K562 (cell line): Measurements from ENCODE around the gene CAMK1D. TPM values are rescaled to one million over a fixed set of nuclear protein-coding genes. Genes with fewer than 3 reads are reported as not detected.

ENCODE experiments used
- ATAC-seq: fragments of 200-7000 bp; cut with Tn5 transposase; 3 replicates; pipeline ENCODE4 v1.9.1; 2020; ENCODE audit warnings: moderate library complexity
- BruUV-seq: library from RNA; stranded (reverse); fragments of 400-500 nt; replicated peaks from 2 replicates; lab custom pipeline; 2021; lab: Mats Ljungman, UMichigan
- CTCF ChIA-PET: fragments of 300-600 bp; formaldehyde crosslinking; extraction: SDS; loops from one replicate; lab custom pipeline; 2021; ENCODE audit warnings: low intra/inter-chr PET ratio; lab: Yijun Ruan, JAX
- POLR2A ChIA-PET: fragments of 300-600, 350-650 bp; sonication (Branson Sonifier 250); formaldehyde crosslinking; extraction: SDS; loops from one replicate; lab custom pipeline; 2021; ENCODE audit warnings: antibody characterized with exemption, inconsistent platforms; lab: Yijun Ruan, JAX
- DNase-seq, 4 experiments: peaks; one replicate each; pipeline versions ENCODE4 v3.0.0 to v3.0.0-alpha.2; 2011 to 2018; ENCODE audit warnings: low spot score in 3 of 4, mixed read lengths in 3 of 4; ENCODE audit errors: extremely low read depth in 1 of 4
- FAIRE-seq: peaks from 2 replicates; lab custom pipeline; 2011; peaks lifted over from hg19 to GRCh38; lab: Jason Lieb, UNC
- H2AFZ ChIP-seq: 2 replicates; pipeline ENCODE4 v1.6.0; 2011; ENCODE audit warnings: low read depth, low read length, control low read depth, inconsistent platforms
- H3K27ac ChIP-seq: fragments of 200-600 bp; 3 replicates; pipeline ENCODE4 v1.8.0; 2011; ENCODE audit warnings: low read depth, mild to moderate bottlenecking, control low read depth, inconsistent platforms, low read length, moderate library complexity, mixed read lengths; ENCODE audit errors: extremely low read depth
- H3K27me3 ChIP-seq, 2 experiments: fragments of 300-600 bp in 1 of 2; 2 replicates in 1 of 2; 3 replicates in 1 of 2; pipeline versions ENCODE4 v1.6.0 to v1.8.0; 2011; ENCODE audit warnings: inconsistent platforms in 2 of 2, low read length in 2 of 2, mild to moderate bottlenecking in 1 of 2, mixed read lengths in 1 of 2, moderate library complexity in 1 of 2; ENCODE audit not compliant: control insufficient read depth in 2 of 2, insufficient read depth in 2 of 2
- H3K36me3 ChIP-seq: fragments of 300-600 bp; 3 replicates; pipeline ENCODE4 v1.8.0; 2011; ENCODE audit warnings: mild to moderate bottlenecking, low read length, inconsistent platforms; ENCODE audit not compliant: control insufficient read depth, insufficient read depth
- H3K4me1 ChIP-seq, 2 experiments: fragments of 200-600 bp in 1 of 2; replicated peaks in 1 of 2; 2 replicates in 1 of 2; 3 replicates in 1 of 2; pipeline versions ENCODE4 v1.5.1 to v1.8.0; 2011; ENCODE audit warnings: inconsistent platforms in 2 of 2, low read length in 2 of 2, mild to moderate bottlenecking in 1 of 2, mixed read lengths in 1 of 2, moderate library complexity in 1 of 2; ENCODE audit not compliant: control insufficient read depth in 2 of 2, insufficient read depth in 2 of 2
- H3K4me2 ChIP-seq: 2 replicates; pipeline ENCODE4 v1.6.1; 2011; ENCODE audit warnings: low read length, control low read depth, inconsistent platforms, mixed read lengths; ENCODE audit not compliant: insufficient read depth
- H3K4me3 ChIP-seq: fragments of 200-600 bp; sonication (generic), shearing (Covaris generic); 2 replicates; pipeline ENCODE4 v1.5.1; 2016; ENCODE audit warnings: control low read depth, inconsistent platforms
- H3K79me2 ChIP-seq: fragments of 200-600 bp; 3 replicates; pipeline ENCODE4 v1.8.0; 2011; ENCODE audit warnings: low read length, inconsistent platforms; ENCODE audit not compliant: control insufficient read depth, insufficient read depth
- H3K9ac ChIP-seq, 2 experiments: 2 replicates each; pipeline versions ENCODE4 v1.6.0 to v1.6.1; 2011; ENCODE audit warnings: low read depth in 2 of 2, low read length in 2 of 2, control low read depth in 1 of 2, inconsistent platforms in 1 of 2, mild to moderate bottlenecking in 1 of 2, mixed read lengths in 1 of 2; ENCODE audit not compliant: insufficient read depth in 1 of 2
- H3K9me1 ChIP-seq: one replicate; pipeline ENCODE4 v1.6.0; 2011; ENCODE audit warnings: inconsistent platforms, mild to moderate bottlenecking, low read length, moderate library complexity; ENCODE audit not compliant: control insufficient read depth, insufficient read depth
- H3K9me3 ChIP-seq: replicated peaks from 2 replicates; pipeline ENCODE4 v1.5.1; 2011; ENCODE audit warnings: low read depth, low read length, inconsistent platforms; ENCODE audit not compliant: control insufficient read depth, insufficient read depth
- H4K20me1 ChIP-seq: replicated peaks from 2 replicates; pipeline ENCODE4 v1.6.1; 2011; ENCODE audit warnings: low read length, inconsistent platforms, mixed read lengths; ENCODE audit not compliant: control insufficient read depth, insufficient read depth
- CC2D1A ChIP-seq: fragments of 450-650 bp; IDR thresholded peaks from 2 replicates; pipeline ENCODE4 v1.6.1; 2017; ENCODE audit warnings: mild to moderate bottlenecking
- FOXK2 ChIP-seq, 2 experiments: fragments of 450-650 bp; IDR thresholded peaks in 1 of 2; conservative IDR thresholded peaks in 1 of 2; 2 replicates each; pipeline ENCODE4 v1.6.1; 2016; ENCODE audit warnings: low read depth in 2 of 2, mild to moderate bottlenecking in 1 of 2
- MEF2A ChIP-seq: IDR thresholded peaks from 2 replicates; pipeline ENCODE4 v1.6.1; 2011; ENCODE audit warnings: low read depth, mild to moderate bottlenecking, low read length, moderate library complexity; ENCODE audit not compliant: control insufficient read depth
- NR2F6 ChIP-seq: fragments of 450-650 bp; formaldehyde crosslinking; IDR thresholded peaks from 2 replicates; pipeline ENCODE4 v1.4.0; 2020; ENCODE audit warnings: mild to moderate bottlenecking
- RBM25 ChIP-seq: fragments of 200-400 bp; formaldehyde crosslinking; IDR thresholded peaks from 2 replicates; pipeline ENCODE4 v1.6.1; 2018; ENCODE audit warnings: low read length, low read depth, moderate library complexity; ENCODE audit not compliant: severe bottlenecking
- ZBTB17 ChIP-seq: fragments of 450-650 bp; formaldehyde crosslinking; IDR thresholded peaks from 2 replicates; pipeline ENCODE4 v1.4.0; 2020; ENCODE audit warnings: mild to moderate bottlenecking
- ZBTB43 ChIP-seq: sonication (generic); formaldehyde crosslinking; IDR thresholded peaks from 2 replicates; pipeline ENCODE4 v1.8.0; 2023; ENCODE audit warnings: mild to moderate bottlenecking, missing genetic modification reagents
- ZKSCAN8 ChIP-seq: fragments of 200-800 bp; sonication (Bioruptor generic); IDR thresholded peaks from 2 replicates; pipeline ENCODE4 v1.6.1; 2016; ENCODE audit warnings: missing genetic modification characterization, missing compliant biosample characterization
- ZNF274 ChIP-seq: IDR thresholded peaks from 2 replicates; pipeline ENCODE4 v1.6.1; 2011; ENCODE audit warnings: low read depth, mild to moderate bottlenecking, low read length, moderate library complexity, borderline replicate concordance
- ZNF511 ChIP-seq: sonication (generic); formaldehyde crosslinking; IDR thresholded peaks from 2 replicates; pipeline ENCODE4 v1.8.0; 2022; ENCODE audit warnings: mild to moderate bottlenecking, missing genetic modification reagents
- WGBS: fragments of 100-300 bp; shearing (Covaris generic); methylation state at CpG from one replicate; pipeline ENCODE4 v1.1.6; 2016; ENCODE audit warnings: low coverage, mixed read lengths; ENCODE audit not compliant: insufficient coverage; ENCODE audit errors: missing lambda C conversion rate; 5-methylcytosine and 5-hydroxymethylcytosine counted together
- in situ Hi-C: fragments of 300-500 bp; cut with MboI; formaldehyde crosslinking; loops from 4 replicates; pipeline ENCODE4 v1.15.0; 2018; ENCODE audit warnings: inconsistent platforms, mixed read lengths
- intact Hi-C: fragments of 100-400 bp; cut with micrococcal nuclease; formaldehyde crosslinking; loops from 2 replicates; pipeline ENCODE4 v1.14.2; 2022
- polyA plus RNA-seq, 8 experiments: library from polyadenylated mRNA; depleted of rRNA in 4 of 8; stranded (reverse) in 5 of 8; unstranded in 3 of 8; fragments of >200 nt; fragmentation: Nextera tagmentation in 2 of 8; fragmentation: Illumina TruSeq in 1 of 8; extraction: Ambion mirVana in 2 of 8; extraction: Trizol in 1 of 8; gene quantifications; 2 replicates each; pipeline versions ENCODE4 v1.2.1 to v1.2.3, GENCODE V29; 2011 to 2014; ENCODE audit warnings: inconsistent platforms in 1 of 8, missing spikeins in 1 of 8
- total RNA-seq, 7 experiments: library from RNA; depleted of rRNA in 6 of 7; stranded (reverse); fragments of >200 nt in 6 of 7; fragmentation: Illumina TruSeq in 2 of 7; extraction: Trizol in 2 of 7; gene quantifications; 2 replicates each; pipeline versions ENCODE4 v1.2.1 to v1.2.3, GENCODE V29; 2011 to 2021; ENCODE audit warnings: low replicate concordance in 1 of 7

CAMK1D gene
- total and polyA plus RNA-seq, 9 of the 15 experiments (the other 6 are each of a cell fraction or from before 2014, with no cell fraction given), result 0.12 to 0.24 (median 0.20) TPM; not detected in 5

GRCh38 chr10:12796401-12797160 is 447.2 kb downstream of the CAMK1D start:
- ChIA-PET POLR2A (interaction anchor here (0.6 to 1.1 kb wide), 2 partner anchors 8 to 168 kb away, joined by 3 to 6 read pairs; no protein-coding TSS in a partner anchor), CTCF (no interaction called here)
- DNase-seq, result no peak
- H3K4me2 ChIP-seq, result no peak overlapping the region
- in situ Hi-C loops, result no loop called here
- no peaks in the 10 kb centered on the region for H3K4me1 ChIP-seq
- no peaks in the 10 kb centered on the region for H3K36me3 ChIP-seq
- H4K20me1 ChIP-seq, result no peaks in the 10 kb centered on the region; the same call in 1 of the 2 replicates
- no TSS peak for BruUV-seq
- H3K9ac ChIP-seq, result no peak overlapping the region
- ATAC-seq, result no peak
- no peak overlapping the region for H2AFZ ChIP-seq
- TF ChIP-seq ZNF511 (CRISPR knock-in tag), result no peak
- TF ChIP-seq CC2D1A, result no peak
- no peak for TF ChIP-seq ZBTB17
- no peak for TF ChIP-seq RBM25
- TF ChIP-seq MEF2A, result no peak
- no peak for TF ChIP-seq ZBTB43
- no peak for TF ChIP-seq ZKSCAN8
- TF ChIP-seq NR2F6, result no peak
- no peak for TF ChIP-seq ZNF274
- TF ChIP-seq FOXK2 (conservative IDR thresholded peaks at IDR 0.05 in 1 of 2, IDR thresholded peaks at IDR 0.05 in 1 of 2; ENCODE audit: low read depth in 2 of 2), result no peak
- 2% methylated on average over 12 of the region's 13 CpGs for WGBS
- H3K9me3 ChIP-seq, result no peaks in the 10 kb centered on the region
- intact Hi-C loops, result no loop called here
- no peak for FAIRE-seq
- peaks cover 2% of the 10 kb centered on the region for H3K9me1 ChIP-seq
- H3K27me3 ChIP-seq, result peaks cover 0 to 23% of the 10 kb centered on the region in 2 experiments; a peak in 3 of 5 replicates
- no peak overlapping the region for H3K4me3 ChIP-seq
- H3K27ac ChIP-seq, result no peak overlapping the region
- H3K79me2 ChIP-seq, result no peaks in the 10 kb centered on the region
